HG03103 (cell line): ENCODE measurements around the gene INPP4A.

Source experiments
- ATAC-seq: cut with Tn5 transposase; IDR thresholded peaks from one replicate; pipeline ENCODE4 v1.9.1; 2021; ENCODE audit warnings: low read depth; ENCODE audit not compliant: unreplicated experiment

INPP4A gene

DNA sequence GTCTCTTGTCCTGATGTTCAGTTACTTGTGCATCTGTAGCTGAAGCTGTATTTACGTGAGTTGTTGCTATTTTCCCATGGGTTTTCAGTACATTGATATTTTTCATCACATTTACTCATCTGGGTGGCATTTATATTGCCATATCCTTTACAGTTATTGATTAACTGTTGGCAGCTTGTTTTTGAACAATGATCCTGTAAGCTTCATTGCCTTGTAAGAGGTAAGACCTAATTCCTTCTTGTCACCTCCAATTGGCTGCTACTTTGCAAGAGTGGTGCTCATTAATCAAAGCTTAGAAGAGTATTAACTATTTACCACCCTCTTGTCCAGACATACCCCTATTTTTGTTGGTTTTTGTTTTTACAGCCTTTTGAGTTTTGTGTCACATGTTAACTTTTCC lies 88.9 kb downstream of the INPP4A start:
- no peak for ATAC-seq

DNA sequence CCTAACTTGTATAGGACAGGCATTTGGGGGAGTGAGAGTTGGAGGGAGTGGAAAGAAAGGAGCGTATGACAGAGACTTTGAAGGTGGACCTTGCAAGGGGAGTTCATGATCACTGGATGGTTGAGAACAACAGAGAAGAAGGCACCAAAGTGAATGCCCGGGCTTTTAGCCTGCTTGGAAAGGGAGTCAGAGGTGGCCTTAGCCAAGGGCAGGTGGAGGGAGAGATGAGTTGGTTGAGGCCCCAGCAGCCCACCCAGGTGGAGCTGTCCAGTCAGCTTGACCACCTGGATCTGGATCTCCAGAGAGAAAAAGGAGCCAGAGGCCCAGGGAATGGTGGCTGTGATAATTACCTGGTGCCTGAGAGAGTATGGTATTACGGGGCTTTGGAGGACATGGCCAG lies 90.1 kb downstream of the INPP4A start:
- no peak for ATAC-seq

DNA sequence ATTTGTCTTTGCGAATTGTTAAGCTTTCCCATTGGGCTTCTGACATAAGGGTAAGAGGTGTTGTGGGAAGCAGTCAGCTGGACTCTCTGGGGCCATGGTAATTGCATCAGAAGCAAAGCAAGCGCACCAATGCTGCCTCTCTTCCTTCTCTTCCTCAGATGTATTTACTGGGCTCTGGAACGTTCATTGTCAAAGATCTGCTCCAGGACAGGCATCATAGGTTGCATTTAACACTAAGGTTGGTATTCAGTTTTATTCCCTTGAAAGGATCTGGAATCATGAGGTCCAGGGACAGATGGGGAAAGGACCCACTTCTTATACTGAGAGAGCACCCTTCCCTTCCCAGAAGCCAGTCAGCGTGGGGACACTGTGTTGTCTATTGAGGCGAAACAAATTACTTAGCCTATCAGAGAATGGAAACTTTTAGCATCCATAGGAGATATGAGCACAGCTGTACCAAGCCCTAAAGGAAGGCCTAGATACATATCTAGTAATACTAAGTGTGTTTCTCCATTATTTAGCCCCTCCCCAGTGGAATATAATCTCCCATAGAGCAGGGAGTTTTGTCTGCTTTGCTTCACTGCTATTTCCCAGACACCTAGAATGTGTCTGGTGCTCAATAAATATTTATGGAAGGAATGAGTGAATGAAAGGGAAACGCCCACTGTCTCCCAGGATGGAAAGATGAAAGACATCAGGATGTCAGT lies 91.5 kb downstream of the INPP4A start:
- no peak for ATAC-seq

DNA sequence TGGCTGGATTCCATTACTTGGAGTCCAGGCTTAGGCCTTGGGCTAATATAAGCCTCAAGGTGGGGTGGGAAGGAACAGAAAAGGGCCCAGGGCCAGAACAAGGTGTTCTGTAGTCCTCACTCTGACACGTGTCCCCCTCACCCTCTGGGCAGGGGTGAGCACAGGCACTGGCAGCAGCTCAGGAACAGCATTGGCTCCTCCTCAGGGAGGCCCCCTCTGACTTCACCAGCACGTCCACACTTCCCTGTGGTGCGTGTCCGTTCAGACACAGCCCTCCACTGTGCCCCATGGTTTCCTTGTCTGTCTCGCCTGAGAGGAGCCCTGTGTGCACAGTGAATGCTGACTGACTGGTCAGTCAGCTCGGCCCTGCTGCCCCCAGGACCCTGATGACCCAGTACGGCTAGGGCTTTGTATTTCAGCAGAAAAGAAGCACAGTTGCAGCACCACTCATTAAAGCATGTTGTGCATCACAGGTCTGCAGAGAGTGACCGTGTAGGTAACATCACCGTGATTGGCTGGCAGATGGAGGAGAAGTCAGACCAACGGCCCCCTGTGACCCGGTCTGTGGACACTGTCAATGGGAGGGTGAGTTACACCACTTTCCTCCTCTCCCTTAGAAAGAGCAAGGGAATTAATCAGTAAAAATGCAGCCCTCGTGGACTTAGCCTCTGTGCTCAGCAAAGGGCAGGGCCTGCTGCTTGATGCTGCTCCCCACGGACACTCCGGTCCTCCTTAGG lies 92.9 kb downstream of the INPP4A start:
- ATAC-seq = no peak

DNA sequence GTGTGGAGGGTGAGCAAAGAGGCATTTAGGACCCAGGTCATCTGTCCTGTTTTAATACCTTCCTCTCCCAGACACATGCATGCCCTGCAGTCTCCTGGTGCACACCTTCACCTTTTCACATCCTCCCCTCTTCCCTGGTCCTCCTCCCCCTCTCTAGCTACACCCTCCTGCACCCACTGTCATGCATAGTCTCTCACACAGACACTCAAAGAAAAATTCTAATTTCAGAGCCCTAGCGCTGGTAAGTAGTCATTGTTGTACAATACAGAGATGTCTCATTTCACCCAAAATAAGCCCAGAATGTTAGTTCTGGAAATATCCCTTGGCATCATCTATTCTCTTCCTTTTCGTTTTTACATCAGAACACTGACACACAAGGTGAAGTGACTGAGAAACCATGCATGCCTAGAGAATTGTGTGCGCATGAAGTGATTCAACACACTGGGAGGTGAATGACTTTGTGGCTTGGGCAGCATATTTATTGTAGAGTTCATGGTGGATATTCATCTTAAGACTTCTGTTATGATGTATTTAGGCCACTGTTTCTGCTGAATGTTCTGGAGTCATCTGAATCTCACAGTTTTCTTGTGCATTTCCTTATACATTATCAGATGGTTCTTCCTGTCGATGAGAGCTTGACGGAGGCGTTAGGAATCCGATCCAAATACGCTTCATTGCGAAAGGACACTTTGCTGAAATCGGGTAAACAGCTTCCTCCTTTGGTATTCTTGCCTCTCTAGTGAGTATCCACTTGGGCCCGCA lies 93.8 kb downstream of the INPP4A start:
- no peak for ATAC-seq

DNA sequence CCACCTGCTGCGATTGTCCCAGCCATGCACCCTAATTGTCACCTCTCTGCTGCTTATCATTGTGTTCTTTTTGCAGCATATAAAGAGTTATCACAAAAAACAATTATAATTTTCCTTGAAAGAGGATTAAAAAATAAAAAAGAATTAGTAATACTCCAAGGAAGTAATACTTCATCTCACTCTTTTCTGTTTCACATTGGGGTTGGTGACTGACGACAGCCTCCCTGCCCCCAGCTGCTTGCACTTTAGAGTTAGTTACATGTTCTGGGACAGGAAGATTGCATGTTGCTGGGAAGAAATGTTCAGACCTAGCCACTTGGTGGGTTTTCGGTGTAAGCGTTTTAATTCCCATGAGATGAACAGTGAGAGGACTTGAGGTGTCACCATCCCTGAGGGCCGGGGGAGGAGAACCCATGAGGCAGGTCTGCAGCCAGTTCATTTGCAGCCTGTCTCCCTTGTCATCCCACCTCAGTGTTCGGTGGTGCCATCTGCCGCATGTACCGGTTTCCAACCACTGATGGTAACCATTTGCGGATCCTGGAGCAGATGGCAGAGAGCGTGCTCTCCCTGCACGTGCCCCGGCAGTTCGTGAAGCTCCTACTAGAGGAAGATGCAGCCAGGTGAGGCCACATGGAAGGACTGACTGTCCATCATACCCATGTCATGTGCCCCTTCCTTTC lies 94.5 kb downstream of the INPP4A start:
- no peak for ATAC-seq

DNA sequence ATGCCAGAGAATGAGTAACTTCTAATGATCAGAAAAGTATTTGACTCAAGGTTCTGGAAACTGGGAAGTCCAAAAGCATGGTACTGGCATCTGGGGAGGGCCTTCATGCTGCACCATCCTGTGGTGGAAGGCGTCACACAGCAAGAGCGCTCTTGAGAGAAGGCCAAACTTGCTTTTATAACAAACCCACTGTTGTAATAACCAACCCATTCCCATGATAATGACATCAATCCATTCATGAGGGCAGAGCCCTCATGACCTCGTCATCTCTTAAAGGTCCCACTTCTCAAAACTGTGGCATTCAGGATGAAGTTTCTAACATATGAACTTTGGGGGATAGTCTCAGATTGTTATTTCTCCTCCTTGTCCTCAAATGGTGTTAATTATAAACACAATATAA lies 95.9 kb downstream of the INPP4A start:
- no peak for ATAC-seq

DNA sequence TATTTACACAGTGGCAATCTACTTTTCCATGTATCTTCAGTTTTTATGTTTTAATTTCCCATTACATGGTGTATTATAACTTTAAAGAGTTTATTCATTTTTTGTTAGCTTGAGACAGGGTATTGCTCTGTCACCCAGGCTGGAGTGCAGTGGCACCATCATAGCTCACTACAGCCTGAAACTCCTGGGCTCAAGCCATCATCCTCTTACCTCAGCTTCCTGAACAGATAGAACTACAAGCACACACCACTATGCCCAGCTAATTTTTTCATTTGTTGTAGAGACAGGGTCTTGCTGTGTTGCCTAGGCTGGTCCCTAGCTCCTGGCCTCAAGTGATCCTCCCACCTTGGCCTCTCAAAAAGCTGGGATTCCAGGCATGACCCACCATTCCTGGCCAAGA lies 96.8 kb downstream of the INPP4A start:
- ATAC-seq = no peak

DNA sequence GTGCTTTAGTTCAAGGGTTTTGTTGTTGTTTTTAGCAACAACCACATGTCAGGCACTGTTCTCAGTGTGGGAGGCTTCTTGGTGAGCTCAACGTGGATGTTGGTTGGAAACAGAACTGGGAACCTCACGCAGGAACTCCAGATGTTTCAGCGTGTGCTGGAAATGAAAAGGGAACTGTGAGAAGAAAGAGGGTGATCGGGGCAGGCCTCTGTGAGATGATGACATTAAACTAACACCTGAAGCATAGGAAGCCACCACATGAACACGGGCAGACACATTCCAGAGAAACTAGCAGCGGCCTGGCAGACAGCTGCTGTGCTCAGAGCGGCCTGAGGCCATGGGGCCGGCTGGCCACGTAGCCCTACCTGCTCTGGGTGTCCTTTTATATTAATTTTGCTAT lies 97.2 kb downstream of the INPP4A start:
- no peak for ATAC-seq

DNA sequence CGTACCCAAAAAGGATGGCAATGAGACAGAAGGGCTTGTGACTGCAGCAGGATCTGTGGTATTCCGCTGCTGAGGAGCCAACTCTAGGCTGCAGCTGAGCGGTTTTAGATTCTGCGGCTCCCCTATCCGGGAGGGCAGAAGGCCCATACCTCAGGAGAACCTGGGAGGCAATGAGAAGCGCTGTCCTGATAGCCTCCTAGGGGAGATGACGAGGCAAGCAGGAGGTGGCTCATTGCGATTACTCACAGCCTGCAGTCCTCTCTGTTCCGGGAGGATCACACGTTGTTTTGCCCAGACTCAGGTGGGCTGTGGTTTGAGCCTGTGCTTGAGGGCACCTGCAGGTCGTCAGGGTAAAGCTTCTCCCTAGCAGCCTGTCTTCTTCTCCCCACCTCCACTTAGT lies 98.6 kb downstream of the INPP4A start:
- ATAC-seq = no peak

DNA sequence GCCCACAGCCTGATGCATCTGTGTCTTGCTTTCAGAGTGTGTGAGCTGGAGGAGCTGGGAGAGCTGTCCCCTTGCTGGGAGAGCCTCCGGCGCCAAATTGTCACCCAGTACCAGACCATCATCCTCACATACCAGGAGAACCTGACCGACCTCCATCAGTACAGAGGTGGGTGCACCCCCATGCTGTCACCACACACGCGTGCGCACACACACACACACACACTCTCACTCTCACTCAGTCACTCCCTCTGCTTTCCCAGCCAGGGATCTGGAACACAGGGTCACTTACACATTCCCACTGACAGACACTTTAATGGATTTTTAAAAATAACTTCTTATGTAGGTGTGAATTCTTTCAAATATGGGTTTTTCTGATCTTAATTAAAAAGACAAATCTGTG lies 99.2 kb downstream of the INPP4A start:
- ATAC-seq = no peak

DNA sequence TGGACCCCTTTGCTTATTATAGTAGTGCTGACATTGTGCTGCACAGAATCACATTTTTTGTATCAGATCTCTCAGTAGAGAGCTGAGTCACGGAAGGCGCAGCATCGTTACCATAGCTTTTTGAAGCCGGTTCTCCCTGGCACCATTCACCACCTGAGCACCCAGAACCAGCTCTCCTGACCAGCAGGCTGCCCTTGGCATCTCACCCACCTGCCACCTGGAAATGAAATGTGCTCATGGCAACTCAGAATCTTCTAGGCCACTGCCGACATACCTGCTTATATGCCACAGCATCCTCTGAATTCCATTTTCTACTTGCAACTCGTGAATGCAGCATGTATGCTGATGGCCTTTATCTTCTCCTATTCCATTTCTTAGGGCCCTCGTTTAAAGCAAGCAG lies 100.9 kb downstream of the INPP4A start:
- ATAC-seq = no peak

DNA sequence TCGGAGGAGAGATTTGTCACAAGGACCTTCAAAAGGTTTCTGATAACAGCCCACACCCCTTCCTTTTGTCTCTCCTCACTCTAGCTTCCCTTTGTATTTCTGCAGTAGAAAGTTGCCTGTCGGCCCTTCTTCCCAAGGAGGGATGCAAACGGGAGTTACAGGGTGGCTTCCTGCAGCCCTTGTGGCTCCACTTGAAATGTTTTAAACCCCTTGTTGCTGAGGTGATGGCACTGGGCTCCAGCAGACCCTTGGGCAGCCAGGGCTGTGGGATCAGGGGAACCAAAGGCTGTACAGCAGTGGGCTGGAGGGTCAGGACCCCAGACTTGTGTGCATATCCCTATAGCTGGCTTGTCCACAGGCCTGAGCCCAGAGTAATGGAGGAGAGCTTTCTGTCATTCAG lies 101.5 kb downstream of the INPP4A start:
- no peak for ATAC-seq

DNA sequence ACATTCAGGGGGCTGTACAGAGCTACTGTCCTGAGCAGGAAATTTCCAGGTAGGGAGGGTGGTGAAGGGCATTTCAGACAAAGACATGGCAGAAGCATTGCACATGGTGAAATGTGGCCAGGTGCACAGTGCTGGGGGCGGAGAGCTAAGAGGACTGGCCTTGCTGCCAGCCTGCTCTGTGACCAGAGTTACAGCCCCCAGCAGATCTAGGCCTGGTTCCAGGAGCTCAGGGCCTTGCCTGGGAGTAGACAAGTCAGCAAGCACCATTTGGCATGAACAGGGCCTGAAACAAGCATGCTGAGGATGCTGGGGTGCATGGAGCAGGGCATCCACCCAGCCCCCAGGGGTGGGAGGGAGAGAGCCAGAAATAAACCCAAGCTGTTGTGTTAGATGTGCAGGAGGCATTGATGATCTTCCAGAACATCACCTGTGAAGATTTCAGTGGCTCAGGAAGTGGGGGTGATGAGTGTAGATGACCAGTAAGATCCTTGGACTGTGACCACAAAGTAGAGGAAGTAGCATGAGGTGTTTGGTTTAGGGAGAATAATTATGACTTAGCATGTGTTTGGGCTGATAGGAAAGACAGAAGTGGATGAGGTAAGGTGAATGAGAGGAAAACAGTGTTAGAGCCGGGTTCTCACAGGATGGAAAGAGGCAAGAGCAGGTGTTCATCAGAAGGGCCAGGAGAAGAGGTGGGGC lies 102.6 kb downstream of the INPP4A start:
- ATAC-seq = no peak

DNA sequence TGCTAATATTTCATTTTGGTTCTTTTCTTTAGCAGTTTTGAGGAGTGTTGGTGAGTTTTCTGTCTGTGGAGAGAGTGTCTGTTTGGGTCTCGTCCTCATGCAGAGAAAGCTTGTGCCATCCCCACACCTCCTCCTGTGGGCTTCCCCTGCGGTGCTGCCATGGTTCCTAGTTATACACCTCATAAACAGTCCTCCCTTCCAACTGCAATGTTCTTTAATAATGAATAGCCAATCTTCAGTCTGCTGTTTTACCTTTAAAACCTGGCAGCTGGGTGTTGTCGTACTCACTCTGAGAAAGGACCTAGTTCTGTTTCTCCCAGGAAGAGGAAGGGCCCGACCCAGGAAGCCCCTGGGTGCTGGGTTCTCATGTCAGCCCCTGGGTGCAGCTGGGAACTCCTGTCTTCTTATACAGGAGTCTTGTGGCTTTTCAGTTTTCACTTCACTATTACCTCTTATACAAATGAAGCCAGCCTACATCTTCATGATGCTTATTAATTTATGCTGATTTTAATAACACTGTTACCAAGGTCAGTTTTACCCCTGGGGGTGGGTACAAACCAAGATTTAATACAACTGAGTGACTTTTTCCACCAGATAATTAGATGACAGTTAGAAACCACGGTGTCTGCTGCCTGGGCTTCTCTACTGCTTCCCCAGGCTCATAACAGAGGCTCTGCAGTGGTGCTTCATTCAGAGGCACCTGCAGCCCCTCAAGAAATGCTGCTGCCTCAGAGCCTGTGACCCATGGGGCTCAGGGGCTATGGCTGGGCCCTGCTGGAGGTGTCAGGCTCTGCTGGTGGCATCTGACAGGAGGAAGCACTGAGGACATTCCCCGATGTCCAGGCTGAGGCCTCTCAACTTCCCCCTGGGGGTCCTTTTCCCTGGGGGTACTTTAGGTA lies 104.5 kb downstream of the INPP4A start:
- no peak for ATAC-seq

DNA sequence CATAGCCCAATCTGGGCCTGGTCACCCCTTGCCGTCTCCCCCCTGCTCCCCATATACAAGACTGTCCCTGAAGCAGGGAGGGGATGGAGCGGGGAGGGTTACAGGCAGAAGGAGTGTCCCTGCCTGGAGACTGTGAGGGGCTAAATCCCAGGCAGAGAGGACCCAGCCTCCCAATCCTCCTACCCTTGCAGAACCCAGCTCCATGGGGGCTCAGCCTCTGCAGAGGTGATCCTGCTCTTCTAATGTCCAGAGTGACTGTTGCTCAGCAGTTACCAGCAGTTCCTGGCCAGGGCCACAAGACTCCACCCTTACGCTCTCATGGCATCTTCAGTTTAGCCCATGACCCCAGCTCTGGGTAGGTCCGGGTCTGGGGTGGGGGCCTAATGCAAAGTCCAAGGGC lies 105.5 kb downstream of the INPP4A start:
- no peak for ATAC-seq

DNA sequence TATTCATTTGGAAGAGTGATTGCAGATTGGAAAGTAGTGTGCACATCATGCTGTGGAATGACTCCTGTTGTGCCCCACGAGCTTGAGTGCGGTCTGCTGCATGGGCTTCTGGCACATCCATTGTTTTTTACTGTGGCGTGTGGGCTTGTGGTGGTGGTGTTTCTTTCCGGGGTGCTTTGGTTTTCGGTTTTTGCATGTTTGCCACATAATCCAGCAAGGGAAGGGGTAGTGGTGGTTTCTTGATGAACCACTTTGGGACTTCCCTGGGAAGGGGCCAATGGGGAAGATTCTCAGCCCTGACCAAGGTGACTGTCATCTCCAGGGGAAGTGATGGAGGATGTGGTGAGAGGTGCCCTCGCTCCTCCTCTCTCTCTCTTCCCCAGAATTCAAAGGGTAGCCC lies 106.7 kb downstream of the INPP4A start:
- ATAC-seq = no peak

DNA sequence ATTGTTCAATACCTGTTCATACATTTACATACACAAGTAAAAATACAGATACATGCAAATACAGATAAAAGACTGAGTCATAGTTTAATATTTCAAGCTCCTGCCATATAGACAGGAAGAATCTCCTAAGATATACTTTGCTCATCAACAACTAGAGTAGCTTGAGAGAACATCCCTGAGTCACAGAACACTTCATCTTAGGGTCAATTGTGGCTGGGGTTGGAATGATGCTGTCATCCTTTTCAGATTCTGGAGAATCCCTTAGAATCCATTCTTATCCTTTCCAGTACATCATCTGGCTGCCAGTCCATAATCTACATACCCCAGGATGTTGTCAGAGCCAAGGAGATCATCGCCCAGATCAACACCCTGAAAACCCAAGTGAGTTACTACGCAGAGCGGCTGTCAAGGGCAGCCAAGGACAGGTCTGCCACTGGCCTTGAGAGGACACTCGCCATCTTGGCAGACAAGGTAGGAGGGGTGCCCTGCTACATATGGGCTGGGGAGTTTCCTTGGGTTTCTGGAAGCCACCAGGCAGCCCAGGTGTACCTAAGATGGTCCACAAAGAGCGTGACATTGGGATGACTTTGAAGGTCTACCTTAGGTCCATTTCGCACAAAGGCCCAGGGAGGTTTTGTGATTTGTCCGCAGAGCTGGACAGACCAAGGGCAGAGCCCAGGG lies 108.0 kb downstream of the INPP4A start:
- no peak for ATAC-seq
